PC-9 (cell line): ENCODE measurements around the gene ASIC5.

Experiments used
- EZH2 ChIP-seq: fragments of 200-600 bp; sonication (generic); IDR thresholded peaks from 2 replicates; pipeline ENCODE4 v1.8.0; 2017; ENCODE audit warnings: antibody characterized with exemption, low read depth
- TF ChIP-seq, protein P1 (sequence below): fragments of 200-600 bp; sonication (generic); conservative IDR thresholded peaks from 2 replicates; pipeline ENCODE4 v1.6.1; 2017; ENCODE audit warnings: mixed run types, antibody characterized with exemption, mild to moderate bottlenecking, moderate library complexity

- TF ChIP-seq, protein P1, sequence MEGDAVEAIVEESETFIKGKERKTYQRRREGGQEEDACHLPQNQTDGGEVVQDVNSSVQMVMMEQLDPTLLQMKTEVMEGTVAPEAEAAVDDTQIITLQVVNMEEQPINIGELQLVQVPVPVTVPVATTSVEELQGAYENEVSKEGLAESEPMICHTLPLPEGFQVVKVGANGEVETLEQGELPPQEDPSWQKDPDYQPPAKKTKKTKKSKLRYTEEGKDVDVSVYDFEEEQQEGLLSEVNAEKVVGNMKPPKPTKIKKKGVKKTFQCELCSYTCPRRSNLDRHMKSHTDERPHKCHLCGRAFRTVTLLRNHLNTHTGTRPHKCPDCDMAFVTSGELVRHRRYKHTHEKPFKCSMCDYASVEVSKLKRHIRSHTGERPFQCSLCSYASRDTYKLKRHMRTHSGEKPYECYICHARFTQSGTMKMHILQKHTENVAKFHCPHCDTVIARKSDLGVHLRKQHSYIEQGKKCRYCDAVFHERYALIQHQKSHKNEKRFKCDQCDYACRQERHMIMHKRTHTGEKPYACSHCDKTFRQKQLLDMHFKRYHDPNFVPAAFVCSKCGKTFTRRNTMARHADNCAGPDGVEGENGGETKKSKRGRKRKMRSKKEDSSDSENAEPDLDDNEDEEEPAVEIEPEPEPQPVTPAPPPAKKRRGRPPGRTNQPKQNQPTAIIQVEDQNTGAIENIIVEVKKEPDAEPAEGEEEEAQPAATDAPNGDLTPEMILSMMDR: no peak
- TF ChIP-seq EZH2: no peak
Observed at GRCh38 chr4:155875878-155876277, 9.8 kb upstream of the ASIC5 start.
